Activated CD8-positive, alpha-beta memory T cell treated with anti-CD3 and anti-CD28 coated beads, Interleukin-2, amount 10 ng/mL, durations not matched to agents 7 days and 5 days (primary cell): ENCODE data around the gene LRRC8D. TPM values are rescaled to one million over a fixed set of nuclear protein-coding genes. Genes with fewer than 3 reads are reported as not detected.
"Not testable (repeated sequence)": the region's sequence is repeated elsewhere in the genome, so short reads cannot be mapped to it uniquely, and the experiment has no call there.

Experiments used
- ATAC-seq: fragments of 150-1000 bp; cut with Tn5 transposase; one replicate; pipeline ENCODE4 v1.10.0; 2021; ENCODE audit warnings: moderate library complexity
- CTCF ChIA-PET: fragments of 350-600 bp; sonication (Branson Sonifier 250); formaldehyde crosslinking; loops from one replicate; lab custom pipeline; 2021; ENCODE audit warnings: antibody characterized with exemption; lab: Charles Lee
- DNase-seq: peaks from one replicate; pipeline ENCODE4 v3.0.0-alpha.2; 2020
- H3K27ac Mint-ChIP-seq: one replicate; pipeline ENCODE4 v1.8.0; 2021; ENCODE audit warnings: mild to moderate bottlenecking, mixed read lengths
- H3K27me3 Mint-ChIP-seq: one replicate; pipeline ENCODE4 v1.8.0; 2021; ENCODE audit warnings: mixed read lengths
- H3K36me3 Mint-ChIP-seq: one replicate; pipeline ENCODE4 v1.8.0; 2021; ENCODE audit warnings: mild to moderate bottlenecking, mixed read lengths
- H3K4me1 Mint-ChIP-seq: one replicate; pipeline ENCODE4 v1.8.0; 2021; ENCODE audit warnings: mixed read lengths
- H3K4me3 Mint-ChIP-seq: one replicate; pipeline ENCODE4 v1.8.0; 2021; ENCODE audit warnings: mild to moderate bottlenecking, moderate library complexity, mixed read lengths
- H3K9me3 Mint-ChIP-seq: one replicate; pipeline ENCODE4 v1.8.0; 2022; ENCODE audit warnings: low read depth, mixed read lengths
- total RNA-seq, 2 experiments: library from RNA; stranded (reverse); gene quantifications; one replicate each; pipeline ENCODE4 v1.2.3, GENCODE V29; 2021

The LRRC8D gene
- total RNA-seq, 2 experiments from 2014 or later: 19.2 to 27.7 TPM

DNA sequence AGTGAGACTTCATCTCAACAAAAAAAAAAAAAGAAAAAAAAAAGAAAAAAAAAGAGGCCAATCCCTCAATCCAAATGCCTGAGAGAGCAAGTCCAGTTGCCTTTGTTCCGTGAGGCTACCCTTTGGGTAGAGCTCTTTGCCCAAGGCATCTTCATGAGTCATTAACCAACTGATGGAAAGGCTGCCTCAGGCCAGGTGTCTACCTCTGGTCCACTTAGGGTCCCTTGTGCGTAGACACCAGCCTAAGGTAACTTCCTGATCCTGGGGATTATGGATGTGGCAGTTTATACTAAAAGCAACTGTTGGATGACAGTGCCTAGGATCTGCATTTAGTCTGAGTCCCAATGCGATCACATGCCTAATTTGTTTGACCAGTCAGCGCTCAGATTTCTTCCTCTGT, 153.4 kb downstream of the LRRC8D start:
- Mint-ChIP-seq H3K27me3 (no peaks in the 10 kb centered on the region), H3K9me3 (no peaks in the 10 kb centered on the region), H3K36me3 (no peaks in the 10 kb centered on the region), H3K27ac (no peak overlapping the region), H3K4me1 (peaks cover 4% of the 10 kb centered on the region), H3K4me3 (no peak overlapping the region)
- ATAC-seq: no peak
- CTCF ChIA-PET: no interaction called here
- DNase-seq: no peak

DNA sequence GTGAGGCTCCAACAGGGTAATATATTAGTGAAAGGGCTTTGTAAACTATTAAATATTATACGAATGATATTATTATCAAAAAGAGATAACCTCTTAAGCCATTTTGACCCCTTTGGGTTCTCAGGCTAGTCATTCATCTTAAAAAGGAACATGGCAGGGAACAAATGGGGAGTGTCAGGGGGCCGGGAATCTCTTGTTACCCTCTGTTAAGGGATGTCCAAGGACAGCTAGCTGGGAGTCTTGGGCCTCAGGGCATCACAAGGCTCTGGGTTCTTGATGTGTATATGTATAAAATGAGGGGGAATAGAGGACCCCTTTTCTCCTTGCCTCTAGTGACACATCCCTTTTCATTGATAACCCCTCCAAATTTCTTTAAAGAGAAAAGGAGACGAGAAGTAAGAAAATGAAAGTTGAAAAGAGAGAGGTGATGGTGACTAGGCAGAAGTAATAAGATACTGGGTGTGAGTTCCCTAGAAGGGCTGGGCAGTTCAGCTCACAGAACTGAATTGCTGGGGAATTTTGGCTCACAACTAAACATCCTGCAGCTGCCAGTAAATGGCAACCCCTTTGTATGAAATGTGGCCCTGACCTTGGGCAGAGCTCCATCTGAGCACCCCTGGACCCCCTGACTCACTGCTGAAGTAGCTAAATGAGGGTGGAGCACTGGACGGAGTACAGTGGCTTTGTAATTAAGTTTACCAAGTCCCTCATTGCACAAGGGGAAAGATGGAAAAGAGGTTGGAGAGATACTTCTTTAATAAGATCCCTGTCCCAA, 154.1 kb downstream of the LRRC8D start:
- CTCF ChIA-PET: no interaction called here
- no peak for DNase-seq
- no peaks in the 10 kb centered on the region for H3K36me3 Mint-ChIP-seq
- H3K27ac Mint-ChIP-seq: no peak overlapping the region
- H3K9me3 Mint-ChIP-seq: no peaks in the 10 kb centered on the region
- H3K4me3 Mint-ChIP-seq: no peak overlapping the region
- peaks cover 4% of the 10 kb centered on the region for H3K4me1 Mint-ChIP-seq
- H3K27me3 Mint-ChIP-seq: no peaks in the 10 kb centered on the region
- no peak for ATAC-seq

DNA sequence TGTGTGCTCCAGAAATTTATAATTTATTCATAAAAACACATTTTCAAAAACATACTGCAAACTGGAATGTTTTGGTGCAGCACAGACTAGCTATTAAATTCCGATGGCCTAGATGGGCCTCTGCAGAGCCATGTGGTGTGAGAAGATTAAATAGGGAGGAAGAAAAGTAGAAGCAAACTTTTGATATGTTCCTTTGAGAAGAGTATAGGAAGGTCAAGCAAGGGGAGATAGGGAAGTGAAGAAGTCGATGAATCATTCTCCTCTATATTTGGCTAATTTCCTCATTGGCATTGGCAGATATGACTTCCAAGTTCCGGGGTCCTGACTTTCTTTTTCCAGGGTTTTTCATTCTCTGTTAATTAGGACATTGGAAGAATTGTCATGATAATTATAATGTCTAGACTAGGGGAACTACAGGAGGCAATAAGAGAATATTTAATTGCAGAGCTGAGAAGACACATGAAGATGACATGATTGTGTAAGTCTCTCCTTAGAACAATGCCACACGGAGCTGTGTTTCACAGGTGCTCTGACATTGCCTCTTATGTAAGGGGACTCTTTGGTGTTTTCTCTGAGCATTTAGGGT, 154.8 kb downstream of the LRRC8D start:
- no peak overlapping the region for H3K27ac Mint-ChIP-seq
- DNase-seq: no peak
- H3K36me3 Mint-ChIP-seq: no peaks in the 10 kb centered on the region
- peaks cover 4% of the 10 kb centered on the region for H3K4me1 Mint-ChIP-seq
- no peak overlapping the region for H3K4me3 Mint-ChIP-seq
- no peak for ATAC-seq
- H3K9me3 Mint-ChIP-seq: no peaks in the 10 kb centered on the region
- H3K27me3 Mint-ChIP-seq: no peaks in the 10 kb centered on the region
- CTCF ChIA-PET: no interaction called here

DNA sequence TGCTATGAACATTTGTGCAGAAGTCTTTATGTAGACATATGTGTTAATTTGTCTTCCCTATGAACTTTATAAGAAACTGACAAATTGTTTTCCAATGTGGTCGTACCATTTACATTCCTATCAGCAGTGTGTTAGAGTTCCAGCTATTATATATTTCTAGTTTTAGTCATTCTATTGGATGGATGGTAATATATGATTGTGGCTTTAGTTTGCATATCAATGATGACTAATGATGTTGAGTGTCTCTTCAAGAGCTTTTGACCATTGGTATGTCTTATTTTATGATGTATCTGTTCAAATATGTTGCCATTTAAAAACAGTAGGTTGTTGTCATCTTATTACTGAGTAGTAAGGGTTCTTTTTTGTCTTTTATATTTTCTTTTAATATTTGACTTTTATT, 157.9 kb downstream of the LRRC8D start:
- H3K4me1 Mint-ChIP-seq: no peaks in the 10 kb centered on the region
- DNase-seq (no peak), ATAC-seq (no peak)
- peaks cover 6% of the 10 kb centered on the region for H3K27me3 Mint-ChIP-seq
- no peak overlapping the region for H3K4me3 Mint-ChIP-seq
- CTCF ChIA-PET: interaction anchor here (0.7 to 0.9 kb wide), 2 partner anchors 11 to 180 kb away, joined by 3 read pairs; no protein-coding TSS in a partner anchor
- H3K27ac Mint-ChIP-seq: no peak overlapping the region
- H3K36me3 Mint-ChIP-seq: no peaks in the 10 kb centered on the region
- H3K9me3 Mint-ChIP-seq: no peaks in the 10 kb centered on the region

DNA sequence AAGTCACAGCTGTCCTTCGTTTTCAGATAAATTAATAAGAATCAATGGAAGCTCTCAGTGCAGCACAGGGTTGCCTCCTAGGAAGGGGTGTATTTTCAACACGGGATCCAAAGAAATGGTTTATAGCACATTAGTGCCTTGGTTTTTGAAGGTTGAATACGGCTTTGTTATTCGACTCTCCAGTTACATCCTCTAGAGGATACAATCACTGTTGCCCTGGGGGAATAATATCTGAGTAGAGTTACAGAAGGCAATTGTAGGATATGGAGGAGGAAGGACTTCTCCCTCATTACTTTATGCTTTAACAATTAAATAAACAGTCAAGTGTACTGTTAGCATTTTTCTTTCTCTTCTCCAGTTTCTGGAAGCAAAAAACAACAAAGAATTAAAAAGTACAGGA, 159.8 kb downstream of the LRRC8D start:
- DNase-seq: no peak
- Mint-ChIP-seq H3K4me1 (no peaks in the 10 kb centered on the region), H3K36me3 (no peaks in the 10 kb centered on the region), H3K27me3 (peaks cover 6% of the 10 kb centered on the region), H3K9me3 (no peaks in the 10 kb centered on the region), H3K27ac (no peak overlapping the region), H3K4me3 (no peak overlapping the region)
- CTCF ChIA-PET: no interaction called here
- no peak for ATAC-seq

DNA sequence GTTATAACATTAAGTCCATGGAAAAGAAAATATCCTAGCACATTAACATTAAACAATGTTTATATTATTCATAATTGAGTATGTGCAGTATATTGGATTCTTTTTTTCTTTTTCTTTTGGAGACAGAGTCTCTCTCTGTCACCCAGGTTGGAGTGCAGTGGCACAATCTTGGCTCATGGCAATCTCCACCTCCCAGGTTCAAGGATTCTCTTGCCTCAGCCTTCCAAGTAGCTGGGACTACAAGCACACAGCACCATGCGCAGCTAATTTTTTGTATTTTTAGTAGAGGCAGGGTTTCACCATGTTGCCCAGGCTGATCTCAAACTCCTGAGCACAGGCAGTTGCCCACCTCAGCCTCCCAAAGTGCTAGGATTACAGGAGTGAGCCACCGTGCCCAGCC, 162.0 kb downstream of the LRRC8D start:
- CTCF ChIA-PET: interaction anchor here (2.1 kb wide), 1 partner anchor 178 kb away, joined by 6 read pairs; no protein-coding TSS in a partner anchor
- H3K27ac Mint-ChIP-seq, H3K36me3 Mint-ChIP-seq, H3K9me3 Mint-ChIP-seq, ATAC-seq, H3K4me3 Mint-ChIP-seq, H3K4me1 Mint-ChIP-seq, DNase-seq: not testable (repeated sequence)
- H3K27me3 Mint-ChIP-seq: peaks cover 12% of the 10 kb centered on the region

DNA sequence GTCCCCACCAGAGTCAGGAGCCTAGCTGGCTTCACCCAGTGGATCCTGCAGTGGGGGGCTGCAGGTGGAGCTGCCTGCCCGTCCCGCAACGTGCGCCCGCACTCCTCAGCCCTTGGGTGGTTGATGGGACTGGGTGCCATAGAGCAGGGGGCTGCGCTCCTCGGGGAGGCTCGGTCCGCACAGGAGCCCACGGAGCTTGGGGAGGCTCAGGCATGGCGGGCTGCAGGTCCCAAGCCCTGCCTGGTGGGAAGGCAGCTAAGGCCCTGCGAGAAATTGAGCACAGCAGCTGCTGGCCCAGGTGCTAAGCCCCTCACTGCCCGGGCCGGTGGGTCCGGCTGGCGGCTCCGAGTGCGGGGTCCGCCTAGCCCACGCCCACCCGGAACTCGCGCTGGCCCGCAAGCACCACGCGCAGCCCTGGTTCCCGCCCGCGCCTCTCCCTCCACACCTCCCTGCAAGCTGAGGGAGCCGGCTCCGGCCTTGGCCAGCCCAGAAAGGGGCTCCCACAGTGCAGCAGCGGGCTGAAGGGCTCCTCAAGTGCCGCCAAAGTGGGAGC, 163.8 kb downstream of the LRRC8D start:
- not testable (repeated sequence) for H3K9me3 Mint-ChIP-seq, DNase-seq, H3K4me3 Mint-ChIP-seq, H3K4me1 Mint-ChIP-seq, ATAC-seq, H3K36me3 Mint-ChIP-seq, H3K27ac Mint-ChIP-seq
- CTCF ChIA-PET: interaction anchor here (1.5 kb wide), 1 partner anchor 78 kb away, joined by 3 read pairs; no protein-coding TSS in a partner anchor
- peaks cover 13% of the 10 kb centered on the region for H3K27me3 Mint-ChIP-seq

DNA sequence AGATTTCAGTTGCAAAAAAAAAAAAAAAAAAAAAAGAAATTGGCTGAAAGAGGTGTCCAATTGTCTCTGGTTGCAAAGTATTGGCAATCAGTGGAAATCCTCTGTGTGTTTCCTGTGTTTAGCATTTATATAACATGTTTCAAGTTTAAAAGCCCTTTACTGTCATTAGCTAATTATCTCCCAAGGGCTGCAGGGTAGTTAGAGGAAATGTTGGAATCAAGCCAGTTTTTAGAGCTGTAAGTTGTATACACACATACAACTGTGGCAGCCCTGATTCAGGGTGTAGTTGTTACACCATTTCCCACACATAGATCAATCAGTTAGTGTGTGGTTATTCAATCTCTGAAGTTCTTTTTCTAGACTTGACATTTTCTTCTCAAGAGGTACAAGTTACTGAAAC, 165.2 kb downstream of the LRRC8D start:
- CTCF ChIA-PET: interaction anchor here (0.8 to 1.6 kb wide), 6 partner anchors 80 to 204 kb away, joined by 3 to 10 read pairs (median 4); no protein-coding TSS in a partner anchor
- DNase-seq (no peak), ATAC-seq (no peak)
- Mint-ChIP-seq H3K27me3 (peaks cover 21% of the 10 kb centered on the region), H3K4me3 (no peak overlapping the region), H3K36me3 (no peaks in the 10 kb centered on the region), H3K27ac (no peak overlapping the region), H3K9me3 (no peaks in the 10 kb centered on the region), H3K4me1 (no peaks in the 10 kb centered on the region)

Other genes starting within 250 kb of the LRRC8D start
- 10 to 100 TPM; 43.5 to 44.3 TPM for gene LRRC8C, start 187.9 kb upstream of the LRRC8D start, total RNA-seq
- 10 to 100 TPM; 16.3 to 19.9 TPM for gene ZNF326, start 174.1 kb downstream of the LRRC8D start, total RNA-seq